ENCODE data around the gene TNFRSF14. TPM values are rescaled to one million over a fixed set of nuclear protein-coding genes. Genes with fewer than 3 reads are reported as not detected.
A peak's percentile ranks its signal among the peaks of the same experiment; 100 is the strongest.

Gene TNFRSF14
- total RNA-seq, 1 experiment from 2014 or later: 0.57 TPM

- Histone ChIP-seq H3K23ac (ENCODE audit: insufficient read length, low read depth, low read length) (no peak overlapping the region), H3K27me3 (ENCODE audit: insufficient read depth, low read length) (peaks cover 19% of the 10 kb centered on the region; the same call in 1 of the 2 replicates), H3T11ph (ENCODE audit: low read length) (no peak overlapping the region), H3K9ac (ENCODE audit: extremely low read depth, insufficient read length, low read length) (no peak overlapping the region), H4K8ac (replicated peaks; ENCODE audit: insufficient read length, low read depth, low read length) (no peak overlapping the region), H2BK120ac (ENCODE audit: low read depth, low read length, poor library complexity, severe bottlenecking) (no peak overlapping the region), H2AK5ac (ENCODE audit: insufficient read length, low read length) (no peak overlapping the region), H2BK15ac (ENCODE audit: low read depth, low read length) (no peak overlapping the region), H3K56ac (ENCODE audit: insufficient read length, low read depth, low read length) (no peak overlapping the region), H2AFZ (ENCODE audit: low read length) (no peak overlapping the region), H3K9me3 (ENCODE audit: control insufficient read depth, low read depth, low read length) (no peaks in the 10 kb centered on the region), H3K4me2 (ENCODE audit: insufficient read depth, insufficient read length, low read length) (no peak overlapping the region), H3K79me1 (ENCODE audit: insufficient read depth, low read depth, low read length, poor library complexity, severe bottlenecking) (no peaks in the 10 kb centered on the region), H2BK20ac (ENCODE audit: low read depth, low read length, poor library complexity, severe bottlenecking) (no peak overlapping the region), H3K79me2 (ENCODE audit: insufficient read depth, low read length) (no peaks in the 10 kb centered on the region), H2BK12ac (ENCODE audit: insufficient read length, low read depth, low read length) (no peak overlapping the region), H3K4ac (ENCODE audit: low read depth, low read length) (no peak overlapping the region), H4K5ac (ENCODE audit: insufficient read length, low read depth, low read length) (no peak overlapping the region), H3K4me1 (ENCODE audit: insufficient read depth, low read length) (no peaks in the 10 kb centered on the region), H3K27ac (ENCODE audit: insufficient read length, low read depth, low read length) (no peak overlapping the region), H4K20me1 (ENCODE audit: control insufficient read depth, insufficient read depth, insufficient read length) (peaks cover 3% of the 10 kb centered on the region), H4K91ac (ENCODE audit: insufficient read length, low read depth, low read length) (no peak overlapping the region), H3K18ac (ENCODE audit: insufficient read length, low read depth, low read length) (no peak overlapping the region), H2BK5ac (ENCODE audit: insufficient read length, low read length) (no peak overlapping the region), H3K14ac (ENCODE audit: insufficient read depth, low read length) (no peak overlapping the region), H3K23me2 (ENCODE audit: insufficient read length, low read depth, low read length, poor library complexity, severe bottlenecking) (no peaks in the 10 kb centered on the region)
- TF ChIP-seq CTCF (conservative IDR thresholded peaks at IDR 0.05): 0 out of 3 replicates have a peak, but pooled peaks have one; percentile 19
- no peak overlapping the region for H3K27ac Mint-ChIP-seq
- peaks cover 0 to 3% of the 10 kb centered on the region in 2 experiments; a peak in 2 of 5 replicates for H3K9me3 Mint-ChIP-seq
- H3K27me3 Mint-ChIP-seq (ENCODE audit: low read depth): peaks cover 93% of the 10 kb centered on the region
- DNase-seq: no peak
- H3K4me1 Mint-ChIP-seq: peaks cover 10 to 22% of the 10 kb centered on the region in 2 experiments
- H3K4me3 Mint-ChIP-seq: no peak overlapping the region
- WGBS (ENCODE audit: extremely low coverage, insufficient read length, low lambda C conversion rate): no CpG with 5 or more reads among the region's 27 CpGs
- H3K36me3 Mint-ChIP-seq (ENCODE audit: insufficient read depth in 1 of 3, low read depth in 3 of 3): no peaks in the 10 kb centered on the region
Measured at GRCh38 chr1:2535455-2535854, 20.7 kb upstream of the TNFRSF14 start.
